GM19025 (cell line): ENCODE measurements around the gene HOXB6.

ENCODE experiments used
- ATAC-seq: cut with Tn5 transposase; IDR thresholded peaks from one replicate; pipeline ENCODE4 v1.9.1; 2021; ENCODE audit warnings: mild to moderate bottlenecking, low read depth, moderate library complexity; ENCODE audit not compliant: unreplicated experiment

Gene HOXB6

DNA sequence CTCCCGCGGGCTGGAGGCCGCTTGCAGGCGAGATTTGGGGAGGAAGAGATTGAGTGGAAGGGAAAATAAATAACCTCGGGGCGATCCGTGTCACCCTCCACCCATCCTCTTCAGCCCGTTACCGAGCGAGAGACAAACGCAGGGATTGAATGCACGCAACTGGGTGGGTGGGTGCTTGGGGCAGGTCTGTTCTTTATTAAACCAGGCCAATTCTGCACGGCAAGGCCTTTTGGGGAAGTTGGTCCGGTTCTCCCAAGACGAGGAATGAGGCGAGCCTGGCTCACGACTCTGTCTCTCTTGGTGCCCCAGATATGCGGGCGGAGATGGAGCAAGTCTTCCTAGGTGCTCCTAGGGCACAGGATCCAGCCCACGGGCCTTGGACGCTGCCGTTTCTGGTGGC, 6.4 kb upstream of the HOXB6 start:
- ATAC-seq: peak; percentile 17

DNA sequence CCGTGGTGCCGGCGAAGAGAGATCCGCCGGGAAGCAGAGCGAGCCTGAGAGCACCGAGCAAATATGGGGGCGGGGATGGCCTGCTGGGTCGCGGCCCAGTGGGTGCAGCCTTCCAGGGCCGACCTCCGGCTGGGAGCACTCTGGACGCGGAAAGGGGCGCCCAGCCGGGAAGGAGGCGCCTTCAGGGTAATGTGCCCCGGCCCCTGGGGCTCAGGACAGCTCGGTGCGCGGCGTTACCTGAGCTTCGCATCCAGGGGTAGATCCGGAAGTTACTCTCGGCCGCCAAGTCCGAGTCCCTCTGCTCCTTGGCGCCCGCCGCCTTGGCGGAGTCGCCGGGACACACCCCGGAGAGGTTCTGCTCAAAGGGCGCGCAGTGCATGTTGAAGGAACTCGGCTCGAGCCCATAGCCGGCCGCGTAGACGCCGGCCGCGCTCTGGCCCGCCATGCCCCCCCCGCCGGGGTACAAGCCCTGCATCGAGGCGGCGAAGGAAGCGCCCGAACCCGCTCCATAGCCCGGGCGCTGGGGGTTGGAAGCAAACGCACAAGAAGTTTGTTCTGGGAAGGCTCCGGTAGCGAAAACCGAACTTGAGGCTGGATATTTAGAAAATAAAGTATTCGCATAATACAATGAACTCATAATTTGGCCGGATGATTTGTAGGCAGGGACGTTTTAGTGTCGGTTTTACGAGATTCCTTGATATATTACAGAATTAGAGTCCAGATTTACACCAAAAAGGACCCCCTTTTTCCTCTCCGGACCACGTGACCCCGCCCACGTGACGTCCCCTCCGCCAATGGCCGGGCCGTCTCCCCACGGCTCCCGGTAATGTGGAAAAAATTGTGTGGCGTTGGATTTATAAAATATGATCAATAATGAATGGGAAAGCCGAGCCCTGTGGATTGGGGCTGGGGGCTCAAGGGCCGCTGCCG, 5.8 kb upstream of the HOXB6 start, which contains the start of gene HOXB7:
Gene HOXB7, minus strand, starts transcription at position 736 of the 930 bp plus-strand sequence. Its CDS starts 99 bp downstream, at position 637.
- ATAC-seq: peak; percentile 38

DNA sequence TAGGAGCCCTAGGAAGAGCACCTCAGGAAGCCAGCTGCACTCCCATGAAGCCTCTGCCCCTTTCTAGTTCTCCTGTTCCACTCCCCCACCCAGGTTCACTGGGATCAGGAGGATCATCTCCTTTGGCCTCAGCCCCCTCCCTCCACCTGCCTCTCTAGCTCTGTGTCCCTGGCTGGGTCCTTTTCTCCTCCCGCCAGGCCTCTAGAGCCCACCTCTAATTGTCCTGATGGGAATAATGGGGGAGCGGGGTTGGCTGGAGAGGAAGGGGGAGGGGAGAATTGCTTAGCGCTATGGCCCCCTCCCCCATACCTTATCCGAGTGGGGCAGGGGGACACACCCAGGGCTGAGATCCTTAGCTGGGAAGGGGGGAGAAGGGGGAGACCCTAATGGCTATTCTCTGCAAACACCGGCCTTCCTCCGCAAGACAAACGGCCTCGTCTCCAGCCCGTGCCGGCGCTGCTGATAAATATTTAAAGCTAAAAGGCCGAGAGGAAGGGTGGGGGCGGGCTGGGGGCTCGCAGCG, 5.0 kb upstream of the HOXB6 start:
- ATAC-seq: no peak

DNA sequence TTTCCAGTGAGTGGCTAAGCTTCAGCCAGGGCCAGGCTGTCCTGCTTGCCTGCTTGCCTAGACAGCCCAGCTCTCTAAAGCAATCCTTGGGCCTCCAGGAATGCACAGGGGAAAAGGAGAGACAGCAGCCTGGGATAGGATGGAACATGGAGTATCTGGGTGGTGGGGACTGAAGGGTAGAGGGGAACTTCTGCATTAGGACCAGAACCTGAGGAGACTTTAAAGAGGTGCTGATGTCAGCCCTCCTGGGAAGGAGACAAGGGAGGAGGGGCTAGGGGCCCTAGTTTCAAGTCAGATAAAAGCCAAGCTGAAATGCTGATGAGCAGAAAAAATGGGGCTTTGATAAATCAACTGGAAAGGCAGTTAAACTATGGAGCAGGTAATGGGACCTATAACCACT, 4.2 kb upstream of the HOXB6 start:
- no peak for ATAC-seq

DNA sequence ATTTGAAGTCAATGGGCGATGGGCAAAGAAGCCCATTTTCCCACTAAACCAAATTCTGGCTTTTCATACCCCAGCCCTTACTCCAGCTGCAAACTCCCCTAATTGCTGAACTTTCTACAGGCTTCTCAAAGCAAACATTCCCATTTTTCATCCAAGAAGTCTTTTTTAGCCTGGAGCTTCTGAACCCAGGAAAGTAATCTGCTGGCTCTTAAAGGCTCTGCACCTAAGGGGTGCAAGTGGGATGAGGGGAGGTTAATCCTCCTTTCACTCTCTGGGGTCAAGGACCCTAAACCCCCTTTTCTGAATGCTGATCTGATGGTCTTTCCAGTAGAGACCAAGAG, 3.7 kb upstream of the HOXB6 start:
- ATAC-seq: no peak

DNA sequence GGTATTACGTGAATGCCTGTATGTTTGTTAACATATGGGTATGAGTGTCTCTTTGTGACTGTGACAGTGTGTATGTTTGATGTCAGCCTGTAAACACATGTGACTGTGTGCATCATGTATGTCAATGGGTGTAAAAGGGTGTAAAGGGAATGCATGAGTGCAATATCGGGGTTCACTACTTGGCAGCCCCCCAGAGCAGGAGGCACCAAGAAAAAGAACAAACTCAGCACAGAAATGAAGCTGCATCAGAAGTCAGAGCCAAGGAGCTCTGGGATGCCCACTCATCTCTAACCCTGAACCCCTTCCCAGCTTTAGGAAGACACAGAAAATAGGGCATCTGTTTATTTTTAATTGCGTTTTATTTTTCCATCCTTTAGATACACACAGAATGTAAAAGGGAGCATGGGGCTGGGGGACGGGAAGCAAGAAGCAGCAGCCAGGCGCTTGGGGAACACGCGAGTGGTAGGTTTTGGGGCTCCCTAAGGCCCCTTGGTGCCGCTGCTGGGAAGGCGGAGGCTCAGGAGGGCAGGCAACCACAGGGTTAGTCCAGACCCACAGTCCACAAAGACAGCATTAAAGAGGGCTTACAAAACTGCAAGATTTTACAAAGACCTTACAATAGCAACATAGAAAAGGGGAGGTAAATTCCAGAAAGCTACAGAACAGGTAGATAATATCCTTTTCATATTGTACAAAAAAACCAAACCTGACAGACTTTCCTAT, 2.3 kb upstream of the HOXB6 start:
- ATAC-seq: no peak

DNA sequence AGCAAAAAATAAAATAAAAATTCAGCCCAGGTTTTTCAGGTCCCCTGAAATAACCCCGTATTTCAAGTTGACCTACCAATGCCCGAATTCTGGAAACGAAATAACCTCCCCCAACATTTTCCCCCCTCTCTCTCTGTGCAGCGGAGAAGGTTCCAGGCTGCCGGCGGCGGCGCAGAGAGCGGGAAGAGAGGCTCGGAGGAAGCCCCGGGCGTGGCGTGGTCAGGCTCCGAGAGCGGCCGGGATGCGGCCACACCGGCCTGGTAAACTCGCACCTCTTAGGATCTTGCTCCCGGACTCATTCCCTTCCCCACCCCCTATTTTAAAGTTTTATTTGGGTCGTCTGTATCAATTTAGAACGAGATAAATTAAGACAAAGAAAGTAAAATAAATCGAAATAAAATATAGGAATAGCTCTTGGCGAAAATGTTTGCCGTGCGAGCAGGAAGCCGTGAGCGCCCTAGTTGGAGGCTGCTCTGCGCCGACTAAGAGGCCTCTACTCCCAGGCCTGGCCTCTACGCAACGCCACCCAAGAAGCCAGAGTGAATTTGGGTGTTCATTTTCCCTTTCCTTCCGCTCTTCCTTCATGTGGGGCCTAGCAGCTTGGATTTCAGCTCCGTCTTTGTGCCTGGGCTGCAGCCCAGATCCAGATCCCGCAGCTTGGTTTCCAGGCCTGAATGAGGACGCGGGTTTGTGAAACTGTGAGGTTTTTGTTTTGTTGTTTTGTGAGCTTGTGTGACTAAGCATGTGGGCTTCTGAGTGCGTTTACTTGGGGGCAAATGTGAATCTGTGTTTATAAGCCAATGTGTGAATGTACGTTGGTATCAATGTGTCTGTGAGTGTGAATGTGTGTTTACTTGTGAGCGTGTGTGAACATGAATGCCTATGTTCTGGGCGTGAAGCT, 1.5 kb upstream of the HOXB6 start:
- ATAC-seq: no peak

DNA sequence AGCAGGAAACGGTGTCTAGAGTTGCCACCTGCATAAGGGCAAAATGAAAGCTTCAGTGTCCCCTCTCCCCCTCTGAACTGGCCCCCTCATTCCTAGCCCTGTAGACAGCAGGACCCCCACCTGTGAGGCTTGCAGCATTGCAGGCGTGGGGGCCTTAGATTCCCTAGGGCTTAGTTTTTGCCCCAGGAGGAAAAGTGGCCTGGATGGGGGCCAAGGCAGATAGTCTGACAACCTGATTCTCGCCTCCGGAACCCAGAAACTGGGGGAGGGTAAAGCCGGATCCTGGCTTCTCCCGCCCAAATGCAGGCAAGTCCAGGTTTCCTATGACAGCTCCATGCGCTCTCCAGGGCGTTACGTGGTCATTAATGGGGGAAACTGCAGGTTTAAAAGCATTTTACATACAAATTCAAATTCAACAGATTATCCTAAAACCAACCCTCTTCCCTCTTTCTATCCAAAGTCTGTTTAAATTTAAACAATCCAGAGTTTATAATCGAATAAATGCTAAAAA, 678 bp upstream of the HOXB6 start:
- ATAC-seq: no peak

DNA sequence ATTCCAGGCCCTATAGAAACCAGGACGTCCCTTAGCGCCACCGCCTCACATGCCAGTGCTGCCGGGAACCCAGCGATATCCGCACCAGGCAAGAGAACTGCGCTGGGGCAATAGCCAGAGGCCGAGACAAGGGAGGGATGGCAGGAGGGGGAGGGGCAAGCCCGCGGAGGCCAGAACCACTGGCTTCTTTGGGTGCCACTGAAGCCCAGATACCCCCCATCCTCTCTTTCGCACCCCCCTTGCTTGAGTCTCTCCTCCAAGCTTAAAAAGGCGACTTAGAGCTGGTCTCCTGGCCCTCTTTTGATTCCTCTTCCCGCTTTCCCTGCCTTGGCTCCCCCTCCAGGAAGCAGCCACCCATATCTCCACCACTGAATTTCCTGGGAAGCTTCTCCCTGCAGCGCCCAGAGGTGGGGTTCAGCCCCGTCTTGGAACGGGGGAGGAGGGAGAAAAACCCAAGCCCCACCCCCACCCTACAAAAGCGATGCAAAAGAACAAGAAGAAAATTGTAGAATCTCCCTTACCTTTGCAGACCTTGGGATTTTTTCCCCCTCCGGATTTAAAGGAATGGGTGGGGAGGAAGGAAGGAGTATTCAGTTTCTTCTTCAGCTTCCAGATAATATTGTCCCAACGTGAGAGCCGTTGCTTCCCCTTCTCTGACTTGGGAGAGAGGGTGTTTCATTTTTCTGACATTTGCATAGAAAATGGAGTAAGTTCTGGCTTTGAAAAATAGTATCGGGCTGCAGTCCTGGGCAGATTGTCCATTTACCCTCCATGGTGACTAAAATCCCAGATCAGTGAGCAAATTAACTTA, 622 bp downstream of the HOXB6 start:
- no peak for ATAC-seq

DNA sequence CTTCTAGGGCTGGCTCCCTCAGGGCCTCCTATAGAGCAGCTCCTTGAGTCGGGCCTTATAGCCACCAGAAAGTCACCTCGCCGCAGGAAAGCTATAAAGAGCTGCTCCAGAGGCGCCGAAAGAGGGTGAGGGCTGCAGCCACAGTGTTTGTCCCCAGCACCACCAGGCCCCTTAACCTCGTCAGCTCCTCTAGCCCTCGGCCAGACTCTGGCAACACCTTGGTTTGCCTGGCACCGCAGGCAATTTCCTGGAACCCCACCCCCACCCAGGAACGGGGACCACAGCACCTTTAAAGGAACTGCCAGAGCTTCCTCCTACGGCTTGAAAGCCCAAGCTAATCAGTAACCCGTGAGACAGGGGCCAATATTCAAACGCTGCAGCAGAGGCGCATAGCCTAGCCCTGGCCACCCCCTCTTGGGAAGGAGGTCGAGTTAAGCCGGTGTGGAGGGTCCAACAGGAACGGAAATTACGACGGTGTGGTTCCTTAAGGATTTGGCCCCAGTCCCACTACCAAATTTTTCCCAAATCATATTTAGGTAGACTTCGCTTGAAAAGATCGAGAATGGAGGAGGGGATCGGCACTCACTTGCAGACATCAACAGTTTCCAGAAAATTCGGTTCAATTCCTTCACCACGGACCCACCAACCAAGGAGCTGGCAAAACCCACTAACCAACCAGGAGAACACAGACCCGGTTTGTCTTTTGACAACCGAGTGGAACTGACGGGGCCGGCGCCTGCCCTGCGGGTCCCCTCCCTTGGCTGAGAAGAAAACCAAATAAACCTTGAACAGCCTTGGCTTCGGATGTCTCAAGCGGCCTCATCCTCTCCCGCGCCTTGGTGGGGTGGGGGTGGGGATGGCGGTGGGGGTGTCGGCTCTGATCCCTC, 3.0 kb downstream of the HOXB6 start:
- no peak for ATAC-seq

DNA sequence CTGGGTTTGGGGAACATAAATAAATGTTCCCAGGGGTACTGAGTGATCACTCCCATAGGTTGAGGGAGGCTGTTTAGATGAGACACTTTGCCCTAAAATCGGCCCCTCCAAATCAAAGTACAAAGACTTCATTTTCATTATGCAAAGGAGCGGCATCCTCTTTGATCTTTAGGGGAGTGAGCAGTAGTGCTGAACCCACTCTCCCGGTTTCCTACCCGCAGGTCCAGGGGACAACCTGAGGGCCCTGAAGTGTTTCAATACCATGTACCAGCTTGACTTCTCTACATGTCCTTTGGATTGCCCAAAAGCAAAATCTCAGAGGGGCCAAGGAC, 3.6 kb downstream of the HOXB6 start:
- ATAC-seq: no peak

DNA sequence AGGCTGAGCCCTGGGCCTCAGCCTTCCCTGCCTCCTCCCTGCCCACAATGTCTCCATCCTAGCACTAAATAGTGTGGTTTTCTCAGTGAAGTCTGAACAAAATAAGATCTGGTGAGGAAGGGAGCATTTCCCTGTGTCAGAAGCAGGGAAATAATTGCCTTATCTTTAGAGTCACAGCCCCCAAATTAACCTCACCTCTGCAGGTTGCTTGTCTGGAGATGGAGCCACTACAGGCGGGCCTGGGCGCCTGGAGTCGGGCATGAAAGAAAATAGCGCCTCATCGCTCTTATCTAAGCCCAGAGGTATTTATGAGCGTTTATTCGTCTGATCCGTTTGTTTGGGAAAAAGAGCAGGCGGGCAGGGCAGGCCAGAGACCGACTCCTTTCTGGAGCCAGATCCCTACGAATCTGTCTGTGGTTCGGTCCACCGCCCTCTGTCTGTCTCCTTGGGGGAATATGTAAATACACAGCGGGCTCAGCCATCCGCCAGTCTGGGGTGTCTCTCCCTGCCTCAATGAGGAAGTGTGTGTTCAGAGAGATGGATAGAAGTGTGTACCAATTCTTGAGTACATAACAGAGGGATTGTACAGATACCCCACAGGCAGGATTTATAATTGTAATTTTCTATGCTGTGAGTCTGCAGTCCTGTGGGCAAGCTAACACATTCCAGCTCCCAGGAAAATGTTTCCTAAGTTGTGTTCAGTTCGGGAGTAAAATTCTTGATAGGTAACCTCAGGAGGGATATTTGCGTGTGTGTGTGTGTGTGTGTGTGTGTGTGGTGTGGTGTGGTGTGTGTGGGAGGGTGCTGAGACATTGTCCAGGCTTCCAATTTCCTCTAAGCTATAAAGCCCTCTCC, 4.3 kb downstream of the HOXB6 start:
- ATAC-seq: no peak

DNA sequence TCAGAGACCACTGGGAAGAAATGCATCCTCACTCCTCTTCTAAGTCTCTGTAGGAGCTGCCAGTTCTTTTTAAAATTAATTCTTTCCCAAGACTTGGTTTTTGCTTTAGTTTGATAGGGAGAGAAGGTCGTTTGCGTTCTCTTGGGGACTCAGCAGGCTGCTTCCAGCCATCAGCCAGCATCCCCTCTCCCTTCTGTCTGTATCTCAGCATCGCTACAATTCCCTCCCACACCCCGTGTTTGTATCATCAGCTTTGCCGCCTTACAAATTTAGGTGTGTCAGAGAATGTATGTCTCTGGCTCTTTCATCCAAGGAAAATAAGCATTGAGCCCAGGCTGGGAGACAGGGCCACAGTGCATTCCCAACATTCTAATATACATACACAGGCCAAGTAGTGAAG, 5.4 kb downstream of the HOXB6 start:
- no peak for ATAC-seq

DNA sequence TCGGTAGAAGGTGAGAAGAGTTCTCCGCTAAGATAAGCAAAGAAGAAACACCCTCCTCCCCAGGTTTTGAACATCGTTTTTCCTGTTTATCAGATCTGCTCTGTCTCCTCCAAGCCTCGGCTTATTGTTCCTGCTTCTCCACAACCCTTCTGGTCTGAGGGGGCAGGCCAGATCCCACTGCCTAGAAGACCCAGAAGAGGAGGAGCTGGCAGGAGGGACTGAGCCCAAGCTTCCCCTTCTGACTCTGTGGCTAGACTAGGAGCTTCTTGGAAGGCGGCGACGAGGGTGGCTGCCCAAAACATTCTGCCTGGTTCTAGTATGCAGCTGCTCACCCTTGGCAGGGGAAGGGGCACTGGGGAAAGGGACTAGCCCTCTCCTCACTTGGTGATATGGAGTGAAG, 6.0 kb downstream of the HOXB6 start:
- no peak for ATAC-seq

DNA sequence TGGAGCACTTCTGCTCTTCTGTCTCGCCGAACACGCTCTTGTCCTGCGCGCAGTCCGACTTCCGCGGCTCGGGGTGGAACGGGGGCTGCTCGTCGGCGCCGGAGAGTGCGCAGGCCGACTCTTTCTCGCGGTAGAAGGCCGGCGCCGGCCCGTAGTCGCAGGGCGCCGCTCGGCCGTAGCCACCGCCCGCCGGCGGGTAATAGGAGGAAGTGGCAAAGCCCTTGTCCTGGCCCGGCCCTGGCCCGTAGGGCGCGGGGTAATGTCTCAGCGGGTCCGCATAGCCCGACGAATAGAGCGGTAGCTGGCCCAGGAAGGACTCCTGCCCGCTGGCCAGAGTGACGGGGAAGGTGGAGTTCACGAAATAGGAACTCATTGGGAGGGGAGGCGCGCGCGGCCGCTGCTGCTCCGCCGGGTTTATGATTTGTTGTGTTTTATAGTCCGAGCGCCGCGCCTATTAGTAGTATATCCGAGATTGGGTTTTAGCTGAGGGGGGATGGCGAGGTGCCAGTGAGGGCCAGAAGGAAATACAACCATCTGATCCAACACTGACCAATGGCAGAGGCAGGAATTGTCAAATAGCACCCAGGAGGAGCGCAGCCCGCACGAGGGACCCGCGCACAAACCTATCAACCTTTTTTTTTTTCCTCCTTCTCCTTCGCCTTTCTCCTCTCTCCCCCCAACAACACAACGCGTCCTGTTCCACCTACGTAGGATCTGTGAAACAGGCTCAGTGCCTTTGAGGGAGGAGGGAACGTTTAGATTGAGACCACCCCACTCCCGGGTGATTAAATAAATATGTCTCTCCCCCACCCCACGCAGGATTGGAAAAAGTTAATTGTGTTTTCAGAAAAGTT, 6.8 kb downstream of the HOXB6 start:
- no peak for ATAC-seq

DNA sequence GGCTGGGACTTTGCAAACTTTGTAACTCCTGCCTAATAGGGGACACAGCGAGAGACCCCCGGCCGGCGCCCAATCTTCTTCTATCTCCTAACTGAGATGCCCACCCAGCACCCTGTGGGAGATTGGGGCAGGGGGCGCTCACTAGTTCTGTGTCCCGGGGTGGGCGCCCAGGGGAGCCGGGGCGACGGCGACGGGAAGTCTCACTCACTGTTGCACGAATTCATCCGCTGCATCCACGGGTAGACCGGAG, 7.3 kb downstream of the HOXB6 start:
- ATAC-seq: no peak
